Stomach smooth muscle (tissue), 2 donors: Measurements from ENCODE around the gene SNX25.
A peak's percentile ranks its signal among the peaks of the same experiment; 100 is the strongest.
"Not testable (repeated sequence)": the region's sequence is repeated elsewhere in the genome, so short reads cannot be mapped to it uniquely, and the experiment has no call there.

Experiments
- H3K27ac ChIP-seq: one replicate; pipeline ENCODE4 v1.7.0; 2013; ENCODE audit warnings: mild to moderate bottlenecking, low read length, inconsistent platforms
- H3K27me3 ChIP-seq, 2 donors: one replicate each; pipeline ENCODE4 v1.7.0; 2013; ENCODE audit warnings: low read length in 2 of 2; ENCODE audit not compliant: insufficient read depth in 2 of 2, control insufficient read depth in 1 of 2
- H3K36me3 ChIP-seq, 2 donors: one replicate each; pipeline ENCODE4 v1.7.0; 2013; ENCODE audit warnings: low read length in 2 of 2; ENCODE audit not compliant: control insufficient read depth in 2 of 2, insufficient read depth in 2 of 2
- H3K4me1 ChIP-seq: one replicate; pipeline ENCODE4 v1.7.0; 2013; ENCODE audit warnings: low read length; ENCODE audit not compliant: control insufficient read depth, insufficient read depth
- H3K4me3 ChIP-seq, 2 donors: one replicate each; pipeline ENCODE4 v1.7.0; 2013; ENCODE audit warnings: low read length in 2 of 2
- H3K9ac ChIP-seq, 2 donors: one replicate each; pipeline ENCODE4 v1.7.0; 2013; ENCODE audit warnings: low read length in 2 of 2, mild to moderate bottlenecking in 1 of 2
- H3K9me3 ChIP-seq, 2 donors: one replicate each; pipeline ENCODE4 v1.7.0; 2013; ENCODE audit warnings: low read length in 2 of 2; ENCODE audit not compliant: control insufficient read depth in 2 of 2
- donor health status: healthy.
- donor health status: Pancreatic carcinoma.

SNX25 gene

GRCh38 chr4:185325721-185326120, 116.3 kb downstream of the SNX25 start:
- not testable (repeated sequence) for H3K27me3 ChIP-seq, H3K4me1 ChIP-seq, H3K9me3 ChIP-seq, H3K36me3 ChIP-seq, H3K4me3 ChIP-seq, H3K27ac ChIP-seq, H3K9ac ChIP-seq

DNA sequence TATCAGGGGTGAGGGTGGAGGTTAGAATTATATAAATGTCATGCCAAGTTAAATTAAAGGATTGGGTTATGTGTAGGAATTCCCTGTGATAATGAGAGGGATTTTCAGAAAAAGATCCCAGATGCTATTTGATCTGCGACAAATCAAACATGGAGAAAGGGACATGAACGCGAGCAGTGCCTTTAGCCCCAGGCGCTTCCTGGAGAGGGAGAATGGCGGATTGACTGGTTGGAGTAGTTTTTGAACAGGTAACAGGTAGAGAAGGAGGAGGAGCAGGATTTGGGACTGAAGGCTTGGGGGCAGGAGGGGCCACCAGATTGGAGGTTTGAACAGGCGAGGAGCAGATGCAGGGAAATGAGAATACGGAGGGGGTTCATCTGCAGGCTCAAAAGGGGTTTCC, 119.2 kb downstream of the SNX25 start:
- Histone ChIP-seq H3K27me3 (no peaks in the 10 kb centered on the region), H3K36me3 (no peaks in the 10 kb centered on the region), H3K9me3 (no peaks in the 10 kb centered on the region), H3K27ac (no peak overlapping the region), H3K4me3 (no peak overlapping the region), H3K9ac (no peak overlapping the region), H3K4me1 (no peaks in the 10 kb centered on the region)

DNA sequence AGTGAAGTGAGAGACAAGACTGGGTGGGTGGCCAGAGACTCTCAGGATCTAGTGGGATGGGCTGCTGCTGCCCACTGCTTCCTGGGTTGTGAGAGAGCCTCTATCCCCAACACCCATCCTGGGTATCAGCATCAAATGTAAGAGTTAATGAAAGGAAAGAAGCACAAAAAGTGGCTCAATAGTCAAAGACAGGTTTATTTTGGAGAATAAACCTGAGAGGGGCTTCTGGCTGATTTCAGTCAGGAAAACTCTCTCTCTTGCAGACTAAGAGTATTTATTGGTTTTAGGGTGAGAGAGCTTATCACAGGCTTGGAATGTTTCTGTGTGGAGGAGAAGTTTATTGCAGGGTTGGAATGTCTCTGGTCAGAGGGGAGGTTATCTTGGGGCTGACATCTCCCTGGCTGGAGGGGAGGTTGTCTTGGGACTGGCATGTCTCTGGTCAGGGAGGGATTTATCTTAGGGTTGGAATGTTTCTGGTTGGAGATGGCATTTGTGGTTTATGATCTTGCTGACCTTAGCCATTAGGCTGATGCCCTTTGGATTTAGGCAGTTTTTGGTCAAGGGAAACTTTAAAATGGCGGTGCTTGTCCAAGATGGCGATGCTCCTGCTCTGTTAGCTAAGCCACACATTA, 120.6 kb downstream of the SNX25 start:
- H3K27ac ChIP-seq, H3K4me1 ChIP-seq, H3K36me3 ChIP-seq, H3K27me3 ChIP-seq, H3K4me3 ChIP-seq, H3K9ac ChIP-seq, H3K9me3 ChIP-seq: not testable (repeated sequence)

DNA sequence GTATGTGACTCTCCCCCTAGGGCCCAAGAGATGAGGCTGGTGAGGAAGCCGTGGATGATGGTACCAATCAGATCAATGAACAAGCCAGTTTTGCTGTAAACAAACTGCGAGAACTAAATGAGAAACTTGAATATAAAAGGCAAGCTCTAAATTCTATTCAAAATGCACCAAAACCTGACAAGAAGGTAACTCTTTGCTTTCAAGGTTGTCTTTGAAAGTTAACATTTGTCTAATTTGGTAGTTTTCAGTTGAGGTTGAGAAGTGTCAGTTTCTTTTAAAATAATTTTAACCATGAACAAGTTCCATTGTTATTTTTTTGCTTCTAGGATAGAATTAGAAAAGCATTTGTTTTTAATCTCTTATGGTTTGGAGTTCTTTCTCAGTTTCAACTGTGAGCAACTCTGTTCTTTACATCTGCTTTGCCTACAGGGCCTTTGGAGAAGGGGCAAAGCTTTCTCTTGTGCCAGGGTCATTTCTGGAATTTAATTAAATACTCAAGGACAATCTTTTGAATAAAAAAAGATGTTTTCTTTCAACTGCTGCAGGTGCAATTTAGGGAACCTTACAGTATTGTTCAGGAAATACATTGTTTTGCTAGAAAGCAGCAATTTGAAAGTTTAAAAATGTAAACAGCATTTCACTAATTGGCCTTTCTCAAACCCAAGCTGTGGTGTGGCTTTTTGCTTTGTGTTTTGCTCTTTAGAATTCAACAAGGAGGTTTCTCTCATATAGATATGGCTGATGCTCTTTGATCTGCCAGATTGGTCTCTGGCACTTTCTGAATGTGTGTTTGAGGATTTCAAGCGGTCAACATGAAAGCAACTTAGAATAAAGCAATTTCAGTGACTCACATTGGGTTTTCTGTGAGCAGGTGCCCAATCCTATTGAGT, 123.4 kb downstream of the SNX25 start:
- Histone ChIP-seq H3K27me3 (no peaks in the 10 kb centered on the region), H3K4me3 (no peak overlapping the region), H3K4me1 (no peaks in the 10 kb centered on the region), H3K27ac (no peak overlapping the region), H3K9ac (no peak overlapping the region), H3K36me3 (no peaks in the 10 kb centered on the region), H3K9me3 (no peaks in the 10 kb centered on the region)

DNA sequence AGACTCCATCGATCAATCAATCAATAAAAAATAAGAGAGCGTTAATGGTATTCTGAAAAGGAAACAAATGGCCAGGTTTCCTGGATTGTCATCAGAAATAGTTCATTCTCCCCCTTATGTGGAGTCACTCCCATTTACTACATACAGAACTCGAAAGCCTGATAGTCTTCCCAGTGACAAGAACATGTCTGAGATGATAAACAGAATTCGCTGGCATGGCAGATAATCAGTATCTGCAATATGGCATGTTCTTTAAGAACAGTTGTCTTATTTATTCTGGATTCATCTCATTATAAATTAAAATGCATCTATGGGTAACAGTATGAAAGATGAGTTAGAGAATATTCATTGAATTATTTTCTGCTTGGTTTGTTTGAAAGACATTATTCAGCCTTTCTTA, 124.9 kb downstream of the SNX25 start:
- Histone ChIP-seq H3K9ac (no peak overlapping the region), H3K4me1 (no peaks in the 10 kb centered on the region), H3K27me3 (no peaks in the 10 kb centered on the region), H3K4me3 (no peak overlapping the region), H3K36me3 (no peaks in the 10 kb centered on the region), H3K9me3 (no peaks in the 10 kb centered on the region), H3K27ac (no peak overlapping the region)

DNA sequence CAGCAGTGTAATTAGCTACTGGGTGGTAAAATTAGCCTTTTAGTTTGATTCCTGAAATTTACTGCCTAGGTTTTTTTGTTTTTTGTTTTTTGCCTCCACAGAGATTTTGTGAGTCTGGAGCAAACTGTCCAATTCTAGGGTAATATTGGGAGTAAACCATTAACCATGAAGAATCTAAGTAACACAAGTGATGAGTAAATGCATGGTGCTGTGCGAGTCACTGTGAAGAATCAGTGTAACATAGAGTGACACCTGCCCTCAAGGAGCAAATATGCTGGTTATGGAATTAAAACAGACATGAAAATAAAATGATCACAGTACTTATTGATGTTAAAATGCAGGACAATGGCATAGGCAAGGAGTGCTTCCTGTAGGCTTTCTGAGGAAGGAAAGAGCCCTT, 126.2 kb downstream of the SNX25 start:
- H3K9ac ChIP-seq: no peak overlapping the region
- H3K4me1 ChIP-seq: no peaks in the 10 kb centered on the region
- no peaks in the 10 kb centered on the region for H3K9me3 ChIP-seq
- H3K4me3 ChIP-seq: no peak overlapping the region
- H3K27me3 ChIP-seq: no peaks in the 10 kb centered on the region
- peaks cover 5% of the 10 kb centered on the region in 2 donors for H3K36me3 ChIP-seq
- H3K27ac ChIP-seq: no peak overlapping the region

DNA sequence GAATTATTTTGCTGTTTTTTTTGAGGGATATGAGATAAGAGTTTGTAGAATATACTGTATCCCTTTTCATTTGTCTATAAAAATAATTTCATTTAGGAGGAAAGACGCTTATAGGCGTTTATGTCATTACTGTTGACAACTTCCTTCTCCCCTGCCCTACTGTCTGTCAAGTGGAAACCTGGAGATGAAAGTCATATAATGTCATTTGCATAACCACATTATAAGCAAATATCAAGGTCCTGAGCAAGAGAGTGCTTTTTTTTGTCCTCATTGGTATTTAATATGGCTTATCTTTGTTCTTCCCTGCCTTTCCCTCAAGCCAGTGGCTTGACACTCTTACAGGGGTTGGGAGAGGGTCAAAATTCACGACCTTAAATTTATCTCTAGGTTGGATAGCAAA, 130.5 kb downstream of the SNX25 start:
- Histone ChIP-seq H3K9me3 (no peaks in the 10 kb centered on the region), H3K27me3 (no peaks in the 10 kb centered on the region), H3K9ac (no peak overlapping the region), H3K27ac (no peak overlapping the region), H3K4me3 (no peak overlapping the region), H3K36me3 (peaks cover 8 to 11% of the 10 kb centered on the region in 2 donors), H3K4me1 (peaks cover 3% of the 10 kb centered on the region)

DNA sequence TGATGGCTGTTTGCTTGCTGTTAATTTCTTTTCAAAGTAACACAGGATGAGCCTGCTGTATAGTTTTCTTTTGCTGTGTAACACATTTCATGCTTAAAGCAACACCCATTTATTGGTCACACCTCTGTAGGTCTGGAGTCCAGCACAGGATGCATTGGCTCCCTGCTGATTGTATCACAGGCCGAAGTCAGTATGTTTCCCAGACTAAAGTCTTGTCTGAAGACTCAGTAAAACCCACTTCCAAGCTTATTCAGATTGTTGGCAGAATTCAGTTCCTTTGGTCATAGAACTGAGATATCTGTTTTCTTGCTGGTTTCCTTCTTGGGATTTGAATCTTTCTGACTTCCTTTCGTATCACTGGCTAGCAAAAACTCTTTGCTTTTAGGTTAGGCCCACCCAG, 132.0 kb downstream of the SNX25 start:
- H3K36me3 ChIP-seq: peaks cover 8 to 11% of the 10 kb centered on the region in 2 donors
- H3K9me3 ChIP-seq: no peaks in the 10 kb centered on the region
- no peak overlapping the region for H3K27ac ChIP-seq
- no peak overlapping the region for H3K4me3 ChIP-seq
- H3K27me3 ChIP-seq: no peaks in the 10 kb centered on the region
- no peak overlapping the region for H3K9ac ChIP-seq
- peaks cover 3% of the 10 kb centered on the region for H3K4me1 ChIP-seq

DNA sequence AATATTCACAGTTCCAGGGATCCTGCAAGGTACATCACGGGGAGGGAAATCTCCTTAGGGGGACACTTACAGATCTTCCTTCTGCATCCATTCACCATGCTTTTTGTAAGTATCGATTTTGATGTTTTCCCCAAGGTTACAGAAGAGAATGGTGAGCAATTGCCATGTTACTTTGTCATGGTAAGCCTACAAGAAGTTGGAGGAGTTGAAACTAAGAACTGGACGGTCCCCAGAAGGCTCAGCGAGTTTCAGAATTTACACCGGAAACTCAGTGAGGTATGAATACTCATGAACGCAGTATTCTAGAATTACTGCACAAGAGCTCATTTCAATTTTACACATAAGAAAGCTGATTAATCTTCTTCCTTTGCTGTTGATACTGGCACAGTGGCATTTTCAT, 132.4 kb downstream of the SNX25 start:
- H3K4me1 ChIP-seq: peaks cover 3% of the 10 kb centered on the region
- no peaks in the 10 kb centered on the region for H3K27me3 ChIP-seq
- H3K27ac ChIP-seq: no peak overlapping the region
- no peak overlapping the region for H3K4me3 ChIP-seq
- no peaks in the 10 kb centered on the region for H3K9me3 ChIP-seq
- H3K9ac ChIP-seq: no peak overlapping the region
- peaks cover 8 to 11% of the 10 kb centered on the region in 2 donors for H3K36me3 ChIP-seq

DNA sequence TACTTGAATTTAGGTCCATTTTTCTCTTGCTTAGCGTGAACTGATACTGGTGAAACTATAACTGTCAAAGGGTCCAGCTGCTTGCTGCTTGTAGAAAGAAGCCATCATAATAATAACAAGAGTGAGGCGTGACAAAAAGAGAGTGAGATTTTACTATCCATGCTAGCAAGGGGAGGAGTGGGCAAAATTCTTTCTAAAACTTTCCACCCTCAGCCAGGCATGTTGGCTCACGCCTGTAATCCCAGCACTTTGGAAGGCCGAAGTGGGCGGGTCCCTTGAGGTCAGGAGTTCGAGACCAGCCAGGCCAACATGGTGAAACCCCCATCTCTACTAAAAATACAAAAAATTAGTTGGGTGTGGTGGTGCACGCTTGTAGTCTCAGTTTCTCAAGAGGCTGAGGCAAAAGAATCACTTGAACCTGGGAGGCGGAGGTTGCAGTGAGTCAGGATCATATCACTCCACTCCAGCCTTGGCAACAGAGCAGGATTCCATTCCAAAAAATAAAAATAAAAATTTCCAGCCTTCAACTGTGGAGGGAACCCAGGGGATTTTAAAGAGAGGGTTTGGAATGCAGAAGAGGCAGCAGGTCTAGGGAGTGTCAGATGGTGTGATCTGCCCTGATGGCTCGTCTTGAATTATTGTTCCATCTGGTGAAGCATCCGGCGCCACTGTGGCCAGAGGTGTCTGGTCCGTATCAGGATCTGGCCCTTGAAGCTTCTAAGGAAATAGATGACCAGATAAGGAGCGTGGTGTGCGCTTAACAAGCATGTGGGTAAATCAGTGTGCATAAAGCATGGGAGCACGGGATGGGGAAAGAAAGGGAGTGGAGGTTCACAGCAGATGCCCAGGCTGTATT, 134.6 kb downstream of the SNX25 start:
- Histone ChIP-seq H3K9me3 (no peaks in the 10 kb centered on the region), H3K27me3 (no peaks in the 10 kb centered on the region), H3K4me1 (peaks cover 3% of the 10 kb centered on the region), H3K36me3 (peaks cover 8 to 11% of the 10 kb centered on the region in 2 donors), H3K9ac (no peak overlapping the region), H3K27ac (peak overlapping the region; percentile 43), H3K4me3 (peak overlapping the region in 1 of 2 donors; percentile 35)
